WTC11 (cell line): Measurements from ENCODE around the gene BBOX1. TPM values are rescaled to one million over a fixed set of nuclear protein-coding genes. Genes with fewer than 3 reads are reported as not detected.

ENCODE experiments used
- ATAC-seq: fragments of 200-7000 bp; cut with Tn5 transposase; 2 replicates; pipeline ENCODE4 v1.10.0; 2021; ENCODE audit warnings: mild to moderate bottlenecking, moderate library complexity
- CTCF ChIA-PET: fragments of 300-600 bp; sonication (Branson Sonifier 250); formaldehyde crosslinking; loops from one replicate; lab custom pipeline; 2021; ENCODE audit warnings: antibody characterized with exemption; lab: Charles Lee
- POLR2A ChIA-PET: fragments of 350-600 bp; sonication (Branson Sonifier 250); formaldehyde crosslinking; loops from one replicate; lab custom pipeline; 2021; ENCODE audit warnings: antibody characterized with exemption; lab: Charles Lee
- DNase-seq: peaks from one replicate; pipeline ENCODE4 v3.0.0; 2021; ENCODE audit warnings: low spot score
- H3K27ac Mint-ChIP-seq: 2 replicates; pipeline ENCODE4 v1.8.0; 2021; ENCODE audit warnings: mixed read lengths
- H3K27me3 Mint-ChIP-seq: 2 replicates; pipeline ENCODE4 v1.8.0; 2021; ENCODE audit warnings: low read depth, mild to moderate bottlenecking, moderate library complexity, mixed read lengths
- H3K36me3 Mint-ChIP-seq: 2 replicates; pipeline ENCODE4 v1.8.0; 2021; ENCODE audit warnings: mixed read lengths
- H3K4me1 Mint-ChIP-seq: 2 replicates; pipeline ENCODE4 v1.8.0; 2022; ENCODE audit warnings: mixed read lengths
- H3K4me3 Mint-ChIP-seq: 2 replicates; pipeline ENCODE4 v1.8.0; 2021; ENCODE audit warnings: mild to moderate bottlenecking, moderate library complexity, mixed read lengths
- H3K9me3 Mint-ChIP-seq: 2 replicates; pipeline ENCODE4 v1.8.0; 2021; ENCODE audit warnings: mixed read lengths
- CBFB ChIP-seq: sonication (generic); formaldehyde crosslinking; IDR thresholded peaks from 2 replicates; pipeline ENCODE4 v1.8.1; 2022; ENCODE audit warnings: mild to moderate bottlenecking, low read depth, missing genetic modification reagents
- CREB1 ChIP-seq: sonication (generic); formaldehyde crosslinking; IDR thresholded peaks from 2 replicates; pipeline ENCODE4 v1.8.0; 2023; ENCODE audit warnings: mild to moderate bottlenecking, missing genetic modification reagents
- ELF4 ChIP-seq: sonication (generic); formaldehyde crosslinking; IDR thresholded peaks from 2 replicates; pipeline ENCODE4 v1.8.1; 2022; ENCODE audit warnings: low read depth, mild to moderate bottlenecking, moderate library complexity, missing genetic modification reagents
- NFATC4 ChIP-seq: fragments of 250-450 bp; sonication (Bioruptor Pico); IDR thresholded peaks from 2 replicates; pipeline ENCODE4 v1.9.0; 2021; ENCODE audit warnings: mild to moderate bottlenecking
- NFE2L1 ChIP-seq: sonication (generic); formaldehyde crosslinking; IDR thresholded peaks from 2 replicates; pipeline ENCODE4 v1.8.1; 2023; ENCODE audit warnings: missing genetic modification reagents
- RELA ChIP-seq: sonication (generic); formaldehyde crosslinking; IDR thresholded peaks from 2 replicates; pipeline ENCODE4 v1.8.1; 2022; ENCODE audit warnings: missing genetic modification reagents, mild to moderate bottlenecking, borderline replicate concordance
- SMAD3 ChIP-seq: sonication (generic); formaldehyde crosslinking; IDR thresholded peaks from 2 replicates; pipeline ENCODE4 v1.8.0; 2022; ENCODE audit warnings: missing genetic modification reagents, mild to moderate bottlenecking, borderline replicate concordance
- TCF7 ChIP-seq: sonication (generic); formaldehyde crosslinking; IDR thresholded peaks from 2 replicates; pipeline ENCODE4 v1.8.0; 2022; ENCODE audit warnings: mild to moderate bottlenecking, low read depth, missing genetic modification reagents, moderate library complexity
- TEAD4 ChIP-seq: sonication (generic); formaldehyde crosslinking; IDR thresholded peaks from 2 replicates; pipeline ENCODE4 v1.8.0; 2022; ENCODE audit warnings: mild to moderate bottlenecking, missing genetic modification reagents
- ZNF121 ChIP-seq: sonication (generic); formaldehyde crosslinking; IDR thresholded peaks from 2 replicates; pipeline ENCODE4 v1.8.0; 2023; ENCODE audit warnings: missing genetic modification reagents
- ZNF416 ChIP-seq: fragments of 250-450 bp; sonication (Bioruptor Pico); IDR thresholded peaks from 2 replicates; pipeline ENCODE4 v1.9.0; 2021; ENCODE audit warnings: mild to moderate bottlenecking, inconsistent platforms
- ZNF423 ChIP-seq: fragments of 250-450 bp; sonication (Bioruptor Pico); IDR thresholded peaks from 2 replicates; pipeline ENCODE4 v2.1.2; 2022; ENCODE audit warnings: mild to moderate bottlenecking, moderate library complexity
- total RNA-seq: library from RNA; stranded (reverse); gene quantifications from 3 replicates; pipeline ENCODE4 v1.2.3, GENCODE V29; 2021
- TF ChIP-seq, protein P1 (sequence below): sonication (generic); formaldehyde crosslinking; IDR thresholded peaks from 2 replicates; pipeline ENCODE4 v1.8.1; 2022; ENCODE audit warnings: missing genetic modification reagents, borderline replicate concordance
- TF ChIP-seq, protein P2 (sequence below): sonication (generic); formaldehyde crosslinking; IDR thresholded peaks from 2 replicates; pipeline ENCODE4 v1.8.1; 2022; ENCODE audit warnings: mild to moderate bottlenecking, missing genetic modification reagents, moderate library complexity, borderline replicate concordance
- TF ChIP-seq, protein P3 (sequence below): sonication (generic); formaldehyde crosslinking; IDR thresholded peaks from 2 replicates; pipeline ENCODE4 v1.8.1; 2022; ENCODE audit warnings: low read depth, missing genetic modification reagents, borderline replicate concordance
- TF ChIP-seq, protein P4 (sequence below): sonication (generic); formaldehyde crosslinking; IDR thresholded peaks from 2 replicates; pipeline ENCODE4 v1.8.1; 2023; ENCODE audit warnings: mild to moderate bottlenecking, moderate library complexity, missing genetic modification reagents
- TF ChIP-seq, protein P5 (sequence below): sonication (generic); formaldehyde crosslinking; IDR thresholded peaks from 2 replicates; pipeline ENCODE4 v1.8.1; 2022; ENCODE audit warnings: low read depth, mild to moderate bottlenecking, moderate library complexity, missing genetic modification reagents, borderline replicate concordance
- TF ChIP-seq, protein P6 (sequence below): sonication (generic); formaldehyde crosslinking; IDR thresholded peaks from 2 replicates; pipeline ENCODE4 v1.8.0; 2022; ENCODE audit warnings: mild to moderate bottlenecking, missing genetic modification reagents

Gene BBOX1
- total RNA-seq, 1 experiment from 2014 or later: not detected

DNA sequence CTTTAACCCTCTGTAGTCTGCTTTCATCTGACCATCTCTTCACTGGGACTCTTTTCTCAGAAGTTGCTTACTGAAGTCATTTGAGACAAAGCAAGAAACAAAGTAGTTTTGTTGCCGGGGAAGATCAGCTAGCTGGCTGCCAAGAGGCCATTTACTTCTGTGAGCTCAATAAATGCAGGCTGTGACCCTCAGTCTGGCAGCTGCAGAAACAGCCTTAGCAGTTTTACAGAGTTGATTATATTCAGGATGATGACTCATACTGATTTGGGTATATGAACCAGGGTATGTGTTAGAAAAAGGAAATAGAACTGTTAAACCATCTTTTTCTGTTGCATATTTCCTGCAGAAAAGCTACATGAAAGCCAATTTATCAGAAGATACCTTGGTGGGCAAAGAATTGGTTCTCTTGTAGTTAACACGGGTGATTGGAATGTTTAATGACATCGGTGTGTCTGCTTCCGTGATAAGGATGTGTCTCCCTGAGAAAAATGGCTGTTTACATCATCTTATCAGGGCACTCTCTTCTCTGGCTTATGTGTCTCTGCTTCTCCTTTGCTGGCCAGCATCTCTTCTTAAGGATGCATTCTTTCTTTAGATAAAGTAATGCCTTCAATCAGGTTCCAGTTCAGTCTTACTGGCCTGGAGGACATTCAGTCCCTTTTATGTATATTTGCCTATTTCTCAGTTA lies 28.2 kb upstream of the BBOX1 start:
- no peak for ATAC-seq
- H3K27ac Mint-ChIP-seq: no peak overlapping the region
- DNase-seq: no peak
- no peaks in the 10 kb centered on the region for H3K36me3 Mint-ChIP-seq
- POLR2A ChIA-PET: no interaction called here
- H3K9me3 Mint-ChIP-seq: no peaks in the 10 kb centered on the region
- H3K4me3 Mint-ChIP-seq: no peak overlapping the region
- peaks cover 6% of the 10 kb centered on the region; the same call in 1 of the 2 replicates for H3K4me1 Mint-ChIP-seq
- CTCF ChIA-PET: no interaction called here
- TF ChIP-seq NFE2L1 (CRISPR knock-in tag): no peak
- TF ChIP-seq RELA (CRISPR knock-in tag): no peak
- no peak for TF ChIP-seq CBFB (CRISPR knock-in tag)
- TF ChIP-seq, protein P1, sequence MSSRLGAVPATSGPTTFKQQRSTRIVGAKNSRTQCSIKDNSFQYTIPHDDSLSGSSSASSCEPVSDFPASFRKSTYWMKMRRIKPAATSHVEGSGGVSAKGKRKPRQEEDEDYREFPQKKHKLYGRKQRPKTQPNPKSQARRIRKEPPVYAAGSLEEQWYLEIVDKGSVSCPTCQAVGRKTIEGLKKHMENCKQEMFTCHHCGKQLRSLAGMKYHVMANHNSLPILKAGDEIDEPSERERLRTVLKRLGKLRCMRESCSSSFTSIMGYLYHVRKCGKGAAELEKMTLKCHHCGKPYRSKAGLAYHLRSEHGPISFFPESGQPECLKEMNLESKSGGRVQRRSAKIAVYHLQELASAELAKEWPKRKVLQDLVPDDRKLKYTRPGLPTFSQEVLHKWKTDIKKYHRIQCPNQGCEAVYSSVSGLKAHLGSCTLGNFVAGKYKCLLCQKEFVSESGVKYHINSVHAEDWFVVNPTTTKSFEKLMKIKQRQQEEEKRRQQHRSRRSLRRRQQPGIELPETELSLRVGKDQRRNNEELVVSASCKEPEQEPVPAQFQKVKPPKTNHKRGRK (CRISPR knock-in tag): no peak
- TF ChIP-seq ZNF416 (CRISPR knock-in tag): no peak
- TF ChIP-seq, protein P2, sequence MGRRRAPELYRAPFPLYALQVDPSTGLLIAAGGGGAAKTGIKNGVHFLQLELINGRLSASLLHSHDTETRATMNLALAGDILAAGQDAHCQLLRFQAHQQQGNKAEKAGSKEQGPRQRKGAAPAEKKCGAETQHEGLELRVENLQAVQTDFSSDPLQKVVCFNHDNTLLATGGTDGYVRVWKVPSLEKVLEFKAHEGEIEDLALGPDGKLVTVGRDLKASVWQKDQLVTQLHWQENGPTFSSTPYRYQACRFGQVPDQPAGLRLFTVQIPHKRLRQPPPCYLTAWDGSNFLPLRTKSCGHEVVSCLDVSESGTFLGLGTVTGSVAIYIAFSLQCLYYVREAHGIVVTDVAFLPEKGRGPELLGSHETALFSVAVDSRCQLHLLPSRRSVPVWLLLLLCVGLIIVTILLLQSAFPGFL (CRISPR knock-in tag): no peak
- TF ChIP-seq, protein P3, sequence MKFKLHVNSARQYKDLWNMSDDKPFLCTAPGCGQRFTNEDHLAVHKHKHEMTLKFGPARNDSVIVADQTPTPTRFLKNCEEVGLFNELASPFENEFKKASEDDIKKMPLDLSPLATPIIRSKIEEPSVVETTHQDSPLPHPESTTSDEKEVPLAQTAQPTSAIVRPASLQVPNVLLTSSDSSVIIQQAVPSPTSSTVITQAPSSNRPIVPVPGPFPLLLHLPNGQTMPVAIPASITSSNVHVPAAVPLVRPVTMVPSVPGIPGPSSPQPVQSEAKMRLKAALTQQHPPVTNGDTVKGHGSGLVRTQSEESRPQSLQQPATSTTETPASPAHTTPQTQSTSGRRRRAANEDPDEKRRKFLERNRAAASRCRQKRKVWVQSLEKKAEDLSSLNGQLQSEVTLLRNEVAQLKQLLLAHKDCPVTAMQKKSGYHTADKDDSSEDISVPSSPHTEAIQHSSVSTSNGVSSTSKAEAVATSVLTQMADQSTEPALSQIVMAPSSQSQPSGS (CRISPR knock-in tag): no peak
- TF ChIP-seq NFATC4 (CRISPR knock-in tag): no peak
- TF ChIP-seq SMAD3 (CRISPR knock-in tag): no peak
- no peak for TF ChIP-seq TCF7 (CRISPR knock-in tag)
- no peak for TF ChIP-seq ELF4
- no peak for TF ChIP-seq TEAD4 (CRISPR knock-in tag)
- TF ChIP-seq, protein P4, sequence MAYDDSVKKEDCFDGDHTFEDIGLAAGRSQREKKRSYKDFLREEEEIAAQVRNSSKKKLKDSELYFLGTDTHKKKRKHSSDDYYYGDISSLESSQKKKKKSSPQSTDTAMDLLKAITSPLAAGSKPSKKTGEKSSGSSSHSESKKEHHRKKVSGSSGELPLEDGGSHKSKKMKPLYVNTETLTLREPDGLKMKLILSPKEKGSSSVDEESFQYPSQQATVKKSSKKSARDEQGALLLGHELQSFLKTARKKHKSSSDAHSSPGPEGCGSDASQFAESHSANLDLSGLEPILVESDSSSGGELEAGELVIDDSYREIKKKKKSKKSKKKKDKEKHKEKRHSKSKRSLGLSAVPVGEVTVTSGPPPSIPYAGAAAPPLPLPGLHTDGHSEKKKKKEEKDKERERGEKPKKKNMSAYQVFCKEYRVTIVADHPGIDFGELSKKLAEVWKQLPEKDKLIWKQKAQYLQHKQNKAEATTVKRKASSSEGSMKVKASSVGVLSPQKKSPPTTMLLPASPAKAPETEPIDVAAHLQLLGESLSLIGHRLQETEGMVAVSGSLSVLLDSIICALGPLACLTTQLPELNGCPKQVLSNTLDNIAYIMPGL (CRISPR knock-in tag): no peak
- H3K27me3 Mint-ChIP-seq: no peaks in the 10 kb centered on the region

DNA sequence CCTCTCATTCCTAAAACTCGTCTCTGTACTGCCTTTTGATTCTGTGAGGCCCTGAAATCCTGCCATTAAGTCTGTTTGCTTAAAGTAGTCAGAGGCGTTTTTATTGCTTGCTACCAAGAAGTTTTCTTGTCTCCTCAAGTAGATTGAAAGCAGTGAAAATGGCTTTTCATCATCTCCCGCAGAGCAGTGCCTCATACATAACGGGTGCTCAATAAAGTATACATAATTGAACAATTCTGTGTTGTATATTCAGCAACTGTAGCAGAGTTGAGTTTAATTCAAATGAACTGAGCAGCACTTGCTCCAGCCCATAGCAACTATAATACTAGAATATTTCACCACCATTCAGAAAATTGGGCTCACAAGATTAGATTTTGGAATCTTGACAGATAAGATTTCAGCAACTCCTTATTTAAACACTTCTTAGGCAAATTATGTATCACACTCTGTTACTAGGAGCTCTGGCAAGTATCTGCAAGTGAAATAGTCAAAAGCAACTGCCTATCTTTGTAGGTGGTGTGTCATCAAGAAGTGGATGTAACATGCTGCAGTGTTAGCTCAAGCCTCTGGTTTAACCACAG lies 26.7 kb upstream of the BBOX1 start:
- no peak overlapping the region for H3K4me3 Mint-ChIP-seq
- no peak for ATAC-seq
- TF ChIP-seq CREB1: no peak
- TF ChIP-seq, all 79 proteins: peak for 0
- H3K27ac Mint-ChIP-seq: no peak overlapping the region
- H3K9me3 Mint-ChIP-seq: no peaks in the 10 kb centered on the region
- DNase-seq: no peak
- H3K27me3 Mint-ChIP-seq: no peaks in the 10 kb centered on the region
- CTCF ChIA-PET: no interaction called here
- no peaks in the 10 kb centered on the region for H3K36me3 Mint-ChIP-seq
- POLR2A ChIA-PET: no interaction called here
- peaks cover 6% of the 10 kb centered on the region; the same call in 1 of the 2 replicates for H3K4me1 Mint-ChIP-seq

DNA sequence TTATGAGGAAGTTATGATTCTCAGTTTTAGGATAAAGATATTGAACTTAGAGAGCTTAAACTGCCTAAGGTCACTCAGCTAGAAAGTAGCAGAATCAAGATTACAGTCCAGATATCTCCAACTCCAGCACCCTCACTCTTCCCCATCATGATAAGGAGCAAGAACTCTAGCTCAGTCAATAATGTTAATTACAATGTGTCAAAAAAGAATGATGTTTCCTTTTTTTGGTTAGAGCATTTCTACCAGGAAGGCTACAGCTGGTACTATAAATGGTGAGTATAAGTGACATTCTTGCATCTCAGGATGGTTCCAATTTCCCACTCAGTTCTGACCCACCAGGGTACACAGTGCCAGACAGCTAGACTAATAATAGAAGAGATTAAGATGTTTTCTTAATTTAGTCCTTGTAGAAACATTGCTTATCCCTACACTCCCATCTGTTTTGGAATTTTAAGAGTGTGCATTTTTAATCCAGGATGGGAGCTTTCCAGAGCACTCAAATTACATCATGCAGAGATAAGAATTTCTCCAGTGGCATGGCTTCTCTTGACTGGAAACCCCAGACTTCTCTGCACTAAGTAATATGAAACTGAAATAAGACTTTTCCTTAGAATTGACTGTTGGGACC lies 21.6 kb upstream of the BBOX1 start:
- Mint-ChIP-seq H3K9me3 (no peaks in the 10 kb centered on the region), H3K4me1 (no peaks in the 10 kb centered on the region), H3K27me3 (no peaks in the 10 kb centered on the region), H3K36me3 (no peaks in the 10 kb centered on the region), H3K27ac (no peak overlapping the region), H3K4me3 (no peak overlapping the region)
- POLR2A ChIA-PET: no interaction called here
- ATAC-seq (no peak), DNase-seq (no peak)
- CTCF ChIA-PET: no interaction called here
- TF ChIP-seq, protein P3 (CRISPR knock-in tag): no peak
- TF ChIP-seq ZNF423 (CRISPR knock-in tag): no peak
- TF ChIP-seq ELF4: no peak
- TF ChIP-seq, protein P5, sequence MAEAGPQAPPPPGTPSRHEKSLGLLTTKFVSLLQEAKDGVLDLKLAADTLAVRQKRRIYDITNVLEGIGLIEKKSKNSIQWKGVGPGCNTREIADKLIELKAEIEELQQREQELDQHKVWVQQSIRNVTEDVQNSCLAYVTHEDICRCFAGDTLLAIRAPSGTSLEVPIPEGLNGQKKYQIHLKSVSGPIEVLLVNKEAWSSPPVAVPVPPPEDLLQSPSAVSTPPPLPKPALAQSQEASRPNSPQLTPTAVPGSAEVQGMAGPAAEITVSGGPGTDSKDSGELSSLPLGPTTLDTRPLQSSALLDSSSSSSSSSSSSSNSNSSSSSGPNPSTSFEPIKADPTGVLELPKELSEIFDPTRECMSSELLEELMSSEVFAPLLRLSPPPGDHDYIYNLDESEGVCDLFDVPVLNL (CRISPR knock-in tag): no peak
- TF ChIP-seq, protein P6, sequence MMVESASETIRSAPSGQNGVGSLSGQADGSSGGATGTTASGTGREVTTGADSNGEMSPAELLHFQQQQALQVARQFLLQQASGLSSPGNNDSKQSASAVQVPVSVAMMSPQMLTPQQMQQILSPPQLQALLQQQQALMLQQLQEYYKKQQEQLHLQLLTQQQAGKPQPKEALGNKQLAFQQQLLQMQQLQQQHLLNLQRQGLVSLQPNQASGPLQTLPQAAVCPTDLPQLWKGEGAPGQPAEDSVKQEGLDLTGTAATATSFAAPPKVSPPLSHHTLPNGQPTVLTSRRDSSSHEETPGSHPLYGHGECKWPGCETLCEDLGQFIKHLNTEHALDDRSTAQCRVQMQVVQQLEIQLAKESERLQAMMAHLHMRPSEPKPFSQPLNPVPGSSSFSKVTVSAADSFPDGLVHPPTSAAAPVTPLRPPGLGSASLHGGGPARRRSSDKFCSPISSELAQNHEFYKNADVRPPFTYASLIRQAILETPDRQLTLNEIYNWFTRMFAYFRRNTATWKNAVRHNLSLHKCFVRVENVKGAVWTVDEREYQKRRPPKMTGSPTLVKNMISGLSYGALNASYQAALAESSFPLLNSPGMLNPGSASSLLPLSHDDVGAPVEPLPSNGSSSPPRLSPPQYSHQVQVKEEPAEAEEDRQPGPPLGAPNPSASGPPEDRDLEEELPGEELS (CRISPR knock-in tag): no peak
- TF ChIP-seq ZNF121 (CRISPR knock-in tag): no peak
